GM12875 (cell line): Measurements from ENCODE around the gene TPCN1.

ENCODE experiments used
- H3K4me3 ChIP-seq: one replicate; pipeline ENCODE4 v1.5.1; 2011; ENCODE audit warnings: low read depth, low read length, control low read depth
- TF ChIP-seq, protein P1 (sequence below): IDR thresholded peaks from 2 replicates; pipeline ENCODE4 v1.5.1; 2011; ENCODE audit warnings: low read depth, mild to moderate bottlenecking, control low read depth, inconsistent platforms, low read length, moderate library complexity, borderline replicate concordance; ENCODE audit not compliant: insufficient read depth

Gene TPCN1

DNA sequence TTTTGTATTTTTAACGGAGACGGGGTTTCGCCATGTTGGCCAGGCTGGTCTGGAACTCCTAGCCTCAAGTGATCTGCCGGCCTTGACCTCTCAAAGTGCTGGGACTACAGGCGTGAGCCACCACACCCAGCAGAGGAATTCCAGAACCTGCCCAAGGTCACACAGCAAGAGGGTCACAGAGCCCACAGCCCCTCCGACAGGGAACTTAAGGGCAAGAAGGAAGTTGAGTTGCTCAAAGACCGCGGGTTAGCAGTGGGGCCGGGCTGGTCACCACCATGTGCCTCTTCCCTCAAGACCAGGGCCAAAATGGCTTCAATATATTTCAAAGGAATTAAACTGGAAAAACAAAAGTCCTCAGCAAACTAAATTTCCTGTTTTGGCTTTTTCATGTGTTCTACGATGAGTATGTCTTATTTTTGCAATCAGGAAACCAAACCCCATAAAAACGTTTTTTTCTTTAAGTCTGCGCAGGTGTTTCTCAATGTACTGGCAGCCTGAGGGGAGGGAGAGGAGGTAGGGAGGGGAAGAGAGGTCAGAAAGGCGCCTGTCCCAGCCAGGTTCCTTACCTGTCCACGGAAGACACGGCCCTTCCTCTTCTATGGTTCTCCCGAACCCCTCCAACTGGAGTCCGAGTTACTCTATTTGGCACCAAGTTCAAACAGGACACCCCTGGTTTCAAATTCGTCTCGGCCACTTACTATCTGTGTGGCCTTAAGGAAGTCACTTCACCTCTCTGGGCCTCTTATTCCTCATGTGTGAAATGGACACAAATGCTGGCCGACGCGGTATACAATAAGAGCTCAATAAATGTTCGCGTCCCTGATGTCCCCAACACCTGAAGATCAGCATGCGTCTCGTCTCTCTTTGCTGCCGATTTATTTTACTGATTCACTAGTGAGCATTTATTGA, 112.9 kb downstream of the TPCN1 start:
- peak overlapping the region; percentile 69 for H3K4me3 ChIP-seq
- TF ChIP-seq, protein P1, sequence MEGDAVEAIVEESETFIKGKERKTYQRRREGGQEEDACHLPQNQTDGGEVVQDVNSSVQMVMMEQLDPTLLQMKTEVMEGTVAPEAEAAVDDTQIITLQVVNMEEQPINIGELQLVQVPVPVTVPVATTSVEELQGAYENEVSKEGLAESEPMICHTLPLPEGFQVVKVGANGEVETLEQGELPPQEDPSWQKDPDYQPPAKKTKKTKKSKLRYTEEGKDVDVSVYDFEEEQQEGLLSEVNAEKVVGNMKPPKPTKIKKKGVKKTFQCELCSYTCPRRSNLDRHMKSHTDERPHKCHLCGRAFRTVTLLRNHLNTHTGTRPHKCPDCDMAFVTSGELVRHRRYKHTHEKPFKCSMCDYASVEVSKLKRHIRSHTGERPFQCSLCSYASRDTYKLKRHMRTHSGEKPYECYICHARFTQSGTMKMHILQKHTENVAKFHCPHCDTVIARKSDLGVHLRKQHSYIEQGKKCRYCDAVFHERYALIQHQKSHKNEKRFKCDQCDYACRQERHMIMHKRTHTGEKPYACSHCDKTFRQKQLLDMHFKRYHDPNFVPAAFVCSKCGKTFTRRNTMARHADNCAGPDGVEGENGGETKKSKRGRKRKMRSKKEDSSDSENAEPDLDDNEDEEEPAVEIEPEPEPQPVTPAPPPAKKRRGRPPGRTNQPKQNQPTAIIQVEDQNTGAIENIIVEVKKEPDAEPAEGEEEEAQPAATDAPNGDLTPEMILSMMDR: no peak

- H3K4me3 ChIP-seq: peak within 1 kb of the TSS; percentile 69
- TF ChIP-seq, protein P1: no peak
Measured at GRCh38 chr12:113334786-113335539, 113.7 kb downstream of the TPCN1 start, which contains the start of gene SLC8B1. Gene SLC8B1 (minus strand): TSS chr12:113335109. CDS start chr12:113332878, 2,231 bp downstream.

- H3K4me3 ChIP-seq: no peak overlapping the region
- TF ChIP-seq, protein P1: no peak
Measured at GRCh38 chr12:113339540-113339939, 118.3 kb downstream of the TPCN1 start.

- no peak overlapping the region for H3K4me3 ChIP-seq
- TF ChIP-seq, protein P1: no peak
Measured at GRCh38 chr12:113340061-113340460, 118.8 kb downstream of the TPCN1 start.

- no peak overlapping the region for H3K4me3 ChIP-seq
- TF ChIP-seq, protein P1: no peak
Measured at GRCh38 chr12:113341535-113341934, 120.3 kb downstream of the TPCN1 start.

DNA sequence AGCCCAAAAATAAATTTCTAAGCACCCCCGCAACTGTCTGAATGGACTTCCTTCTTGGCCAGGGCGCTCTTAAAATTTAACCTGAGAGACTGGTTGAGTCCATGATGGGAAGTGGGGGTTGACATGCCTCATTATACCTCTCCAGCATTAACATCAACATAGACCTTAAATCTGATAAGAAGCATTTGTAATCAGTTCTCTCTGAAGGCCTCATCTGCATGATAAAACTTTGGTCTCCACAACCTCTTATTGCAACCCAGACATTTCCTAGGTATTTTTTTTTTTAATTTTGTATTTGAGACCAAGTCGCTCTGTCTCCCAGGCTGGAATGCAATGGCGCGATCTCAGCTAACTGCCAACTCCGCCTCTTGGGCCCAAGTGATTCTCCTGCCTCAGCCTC, 124.1 kb downstream of the TPCN1 start:
- H3K4me3 ChIP-seq: no peak overlapping the region
- TF ChIP-seq, protein P1: no peak
